Measurements from ENCODE around the gene NEUROD4.
A peak's percentile ranks its signal among the peaks of the same experiment; 100 is the strongest.
"Not testable (repeated sequence)": the region's sequence is repeated elsewhere in the genome, so short reads cannot be mapped to it uniquely, and the experiment has no call there.

Gene NEUROD4, protein sequence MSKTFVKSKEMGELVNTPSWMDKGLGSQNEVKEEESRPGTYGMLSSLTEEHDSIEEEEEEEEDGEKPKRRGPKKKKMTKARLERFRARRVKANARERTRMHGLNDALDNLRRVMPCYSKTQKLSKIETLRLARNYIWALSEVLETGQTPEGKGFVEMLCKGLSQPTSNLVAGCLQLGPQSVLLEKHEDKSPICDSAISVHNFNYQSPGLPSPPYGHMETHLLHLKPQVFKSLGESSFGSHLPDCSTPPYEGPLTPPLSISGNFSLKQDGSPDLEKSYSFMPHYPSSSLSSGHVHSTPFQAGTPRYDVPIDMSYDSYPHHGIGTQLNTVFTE

DNA sequence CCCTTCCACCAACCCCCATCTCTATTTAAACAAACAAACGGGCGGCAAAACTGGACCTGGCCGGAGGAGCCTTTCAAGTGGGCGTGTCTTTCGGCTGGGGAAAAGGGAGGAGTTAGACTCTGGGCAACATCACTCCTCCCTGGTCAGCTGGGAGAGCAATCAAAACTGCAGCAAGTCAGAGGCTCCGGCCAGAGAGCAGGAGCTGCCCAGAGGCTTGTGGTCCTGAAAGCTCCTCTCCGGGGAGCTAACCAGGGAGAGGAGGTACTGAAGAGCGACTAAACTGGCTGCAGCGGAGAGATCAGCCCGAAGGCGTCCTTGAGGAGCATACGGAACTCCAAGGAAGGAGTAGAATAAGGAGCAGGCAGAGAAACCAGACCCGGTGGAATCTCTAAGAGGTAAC is at the start of gene NEUROD4:
NEUROD4 (plus strand) TSS at position 191 of the 400 bp plus-strand sequence. CDS start 6,466 bp downstream, outside the sequence.
- DNase-seq: peak; percentile 76

DNA sequence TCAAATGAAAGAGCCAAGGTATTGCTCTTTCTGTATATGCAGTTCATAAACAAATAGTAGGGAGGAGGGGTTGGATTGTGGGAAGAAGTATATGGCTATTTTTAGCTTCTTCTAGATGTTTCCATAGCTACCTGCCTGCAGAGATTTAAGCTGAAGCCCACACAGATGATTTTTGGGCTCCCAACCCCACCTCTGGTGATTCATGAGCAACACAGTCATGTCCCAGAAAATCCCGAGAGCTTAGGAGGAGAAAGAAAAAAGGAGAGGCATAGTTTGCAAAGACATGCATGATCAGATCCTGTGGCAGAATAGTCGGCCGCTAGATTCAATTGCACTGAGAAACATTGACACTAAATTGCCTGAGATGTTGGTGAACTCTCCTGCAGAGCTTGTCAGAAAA is 49.0 kb upstream of the NEUROD4 start:
- DNase-seq: no peak

DNA sequence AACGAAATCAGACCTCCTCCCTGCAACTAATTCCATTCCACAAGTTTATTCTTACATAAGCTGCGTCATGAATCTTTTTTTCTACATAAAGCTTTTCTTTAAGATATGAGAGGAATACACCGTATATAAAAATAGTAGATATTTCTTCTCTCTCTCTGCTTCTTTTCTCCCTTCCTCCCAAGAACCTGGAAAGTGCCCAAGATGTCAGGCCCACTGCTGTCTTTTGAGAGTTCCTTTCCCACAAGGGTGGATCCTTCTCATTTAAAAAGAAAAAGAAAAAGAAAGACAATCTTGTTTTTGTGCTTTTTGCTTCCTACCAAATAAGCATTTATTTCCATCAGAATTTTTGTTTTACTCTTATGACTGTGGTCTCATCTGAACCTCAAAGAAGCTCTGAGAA is 46.2 kb upstream of the NEUROD4 start:
- no peak for DNase-seq

DNA sequence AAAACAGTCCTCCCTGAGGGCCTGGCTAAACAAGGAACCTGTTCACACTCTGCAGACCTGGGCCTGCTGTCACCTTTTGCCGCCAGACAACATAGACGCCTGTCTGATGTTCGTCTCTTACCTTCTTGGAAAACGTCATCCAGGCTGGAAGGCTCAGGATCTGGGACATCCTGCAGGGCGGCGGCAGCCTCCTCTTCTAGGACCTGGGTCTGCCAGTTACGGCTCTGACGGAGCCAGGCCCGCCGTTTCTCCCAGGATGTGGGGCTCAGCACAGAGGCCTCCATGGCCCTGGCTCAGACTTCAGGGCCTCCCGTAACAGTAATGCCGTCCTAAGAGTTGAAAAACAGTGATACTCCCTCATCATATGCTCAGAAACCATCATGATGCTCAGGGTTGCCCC is 45.5 kb upstream of the NEUROD4 start:
- DNase-seq: no peak

DNA sequence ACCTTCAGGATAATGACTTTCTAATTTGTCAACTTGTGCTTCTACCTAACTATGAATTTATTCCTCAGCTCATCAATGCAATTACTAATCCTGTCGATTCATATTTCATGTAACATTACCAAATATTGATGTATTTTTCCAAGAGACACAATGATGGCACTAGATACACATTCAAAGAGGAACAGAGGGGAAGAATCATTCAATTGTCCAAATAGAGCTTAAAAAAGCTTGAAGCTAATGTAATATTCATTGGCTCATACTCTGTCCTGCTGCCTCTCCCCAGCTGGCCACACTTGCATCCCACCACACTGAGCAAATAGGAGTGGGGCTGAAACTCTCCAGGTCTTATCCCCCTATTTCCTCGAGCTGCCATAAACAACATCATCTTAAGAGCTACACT is 44.5 kb upstream of the NEUROD4 start:
- no peak for DNase-seq

DNA sequence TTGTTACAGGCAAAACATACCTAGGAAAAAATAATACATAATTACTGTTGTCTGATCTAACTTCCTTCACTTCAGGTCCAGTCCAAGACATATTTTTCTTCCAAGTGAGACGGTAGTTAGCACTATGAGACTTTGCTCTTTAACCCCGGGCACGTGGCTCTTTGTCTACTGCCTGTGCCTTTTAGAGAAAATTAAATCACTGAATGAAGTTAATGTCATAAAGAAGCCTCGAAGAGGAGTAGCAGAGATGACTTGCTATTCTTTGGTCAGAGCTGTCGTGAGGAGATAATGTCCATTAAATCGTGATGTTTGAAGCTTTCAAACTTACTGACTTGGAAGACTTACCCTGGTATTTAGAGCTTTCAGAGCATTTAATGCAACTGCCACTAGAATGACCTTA is 43.9 kb upstream of the NEUROD4 start:
- no peak for DNase-seq

DNA sequence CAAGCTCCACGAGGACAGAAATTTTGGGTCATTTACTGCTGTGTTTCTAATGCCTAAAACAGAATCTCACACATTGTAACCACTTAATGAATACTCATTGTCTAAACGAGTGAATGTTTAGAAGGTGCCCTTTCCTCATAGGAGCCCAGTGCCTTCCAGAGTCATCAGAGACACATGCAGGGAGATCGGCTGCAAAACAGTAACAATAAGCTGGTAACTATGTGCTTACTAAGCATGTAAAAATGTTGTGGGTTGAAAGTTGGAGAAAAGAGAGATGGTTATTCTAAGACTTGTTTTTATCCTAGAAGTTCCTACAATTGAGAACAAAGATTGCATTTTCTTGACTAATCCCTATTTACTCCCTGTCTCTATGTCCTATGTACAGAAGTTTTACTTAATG is 42.6 kb upstream of the NEUROD4 start:
- DNase-seq: no peak

DNA sequence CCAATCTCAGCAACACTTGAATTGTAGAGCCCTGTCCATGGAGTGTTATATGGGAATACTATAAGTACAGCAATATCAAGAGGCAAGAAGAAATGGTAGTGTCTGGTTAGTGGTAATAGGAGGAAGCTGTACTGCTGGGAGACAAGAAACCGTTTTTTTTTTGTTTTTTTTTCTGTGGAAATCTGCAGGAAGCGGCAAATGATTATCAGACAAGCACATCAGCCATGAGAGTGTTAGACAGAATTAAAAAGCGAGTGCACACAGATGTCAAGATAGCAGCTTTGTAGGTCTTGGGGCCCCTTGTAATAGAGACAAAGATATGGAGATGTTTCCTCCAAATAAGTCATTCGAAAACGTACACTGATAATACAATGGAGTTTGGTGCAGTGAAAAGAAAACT is 41.9 kb upstream of the NEUROD4 start:
- no peak for DNase-seq

DNA sequence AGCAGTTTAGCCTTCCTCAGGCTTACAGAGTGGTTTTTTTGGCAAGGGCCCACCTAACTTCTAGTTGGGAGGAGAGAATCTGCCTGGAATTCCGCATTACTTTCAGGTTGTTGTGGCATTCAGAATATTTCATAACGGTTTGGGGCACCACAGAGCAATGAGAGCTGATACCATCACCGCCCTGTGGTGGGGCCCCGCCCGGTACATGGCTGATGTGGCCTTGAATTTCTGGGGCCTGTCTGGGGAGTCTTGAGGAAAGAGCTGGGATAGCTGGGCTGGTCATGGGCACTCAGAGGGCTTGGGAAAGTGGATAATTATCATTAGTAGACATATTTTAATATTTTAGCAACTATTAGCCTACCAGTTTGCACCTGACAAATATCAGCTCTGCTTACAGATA is 39.4 kb upstream of the NEUROD4 start:
- no peak for DNase-seq

DNA sequence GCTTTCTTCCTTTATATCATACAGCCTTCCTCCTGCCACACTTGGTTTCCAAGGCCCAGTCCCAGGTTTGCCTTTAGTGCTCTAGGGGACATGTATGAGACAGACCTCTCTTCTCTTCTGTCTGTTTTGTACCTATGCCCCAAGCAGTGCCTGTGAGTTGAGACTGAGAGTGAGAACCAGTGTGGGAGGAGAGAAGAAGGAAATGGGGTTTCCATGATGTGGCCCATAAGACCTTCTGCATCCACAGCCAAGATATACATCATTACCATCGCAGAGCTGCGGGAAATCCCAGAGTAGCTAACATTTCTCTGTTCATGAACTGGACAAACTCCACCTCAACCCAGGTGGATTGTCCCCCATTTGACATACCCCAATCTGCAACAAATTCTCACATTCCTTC is 38.0 kb upstream of the NEUROD4 start:
- DNase-seq: no peak

DNA sequence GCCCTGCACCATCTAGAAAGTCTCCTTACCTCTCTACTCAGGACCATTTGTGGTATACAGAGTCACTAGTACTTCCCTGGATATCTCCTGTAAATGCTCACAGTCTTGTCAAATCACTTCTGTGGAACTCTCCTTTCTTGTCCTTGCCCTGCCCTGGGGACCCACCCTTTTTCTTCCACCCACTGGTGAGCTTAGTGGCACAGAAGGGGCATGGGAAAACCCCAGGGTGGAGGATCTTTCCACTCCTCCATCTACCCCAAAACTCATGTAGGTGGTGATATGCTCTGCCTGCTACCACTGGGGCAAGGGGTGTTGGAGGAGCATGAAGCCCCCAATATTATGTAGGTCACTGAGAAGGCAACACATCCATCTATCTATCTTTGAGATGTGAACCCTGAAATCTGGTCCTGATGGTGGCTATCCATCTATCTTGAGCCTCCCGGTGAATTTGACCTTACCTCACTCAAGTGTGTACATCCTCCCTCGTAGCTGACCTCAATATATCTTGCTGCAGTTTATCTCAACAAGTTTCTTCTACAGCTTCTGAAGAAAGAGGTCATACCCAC is 36.2 kb upstream of the NEUROD4 start:
- DNase-seq: no peak

DNA sequence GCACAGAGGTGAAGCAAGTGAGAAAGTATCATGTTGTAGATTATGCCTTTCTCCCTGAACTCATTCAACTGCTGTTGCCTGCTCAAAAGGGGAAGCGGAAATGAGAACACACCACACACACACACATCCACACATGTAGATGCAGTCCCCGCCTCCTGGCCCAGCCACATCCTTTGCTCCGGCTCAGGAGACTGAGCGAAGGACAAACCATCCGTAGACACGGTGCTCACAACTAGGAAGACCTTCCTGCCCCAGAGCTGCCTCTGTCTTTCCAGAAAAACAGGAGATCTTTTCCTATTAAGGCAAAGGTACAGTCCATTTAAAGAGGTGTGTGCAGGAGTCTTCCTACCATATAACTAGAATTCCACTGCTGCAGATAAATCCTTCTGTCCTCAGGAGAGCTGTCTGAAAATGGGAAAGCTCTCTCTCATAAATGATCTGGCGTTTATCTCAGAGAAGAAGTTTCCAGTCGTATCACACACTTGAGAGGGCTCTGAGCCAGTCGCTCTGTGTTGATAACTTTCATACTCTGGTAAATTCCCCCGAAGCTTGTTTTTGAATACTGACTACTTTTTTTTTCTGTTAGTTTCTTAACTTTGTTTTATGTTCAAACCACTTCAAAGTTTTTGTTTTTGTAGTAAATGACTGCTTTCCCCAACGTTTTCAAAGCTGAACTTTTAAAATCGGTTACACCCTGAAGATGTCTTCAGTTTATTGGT is 35.0 kb upstream of the NEUROD4 start, which contains the start of gene TESPA1:
TESPA1 (minus strand) TSS at position 105 of the 719 bp plus-strand sequence. CDS start 10,200 bp downstream, outside the sequence.
- DNase-seq: no peak

DNA sequence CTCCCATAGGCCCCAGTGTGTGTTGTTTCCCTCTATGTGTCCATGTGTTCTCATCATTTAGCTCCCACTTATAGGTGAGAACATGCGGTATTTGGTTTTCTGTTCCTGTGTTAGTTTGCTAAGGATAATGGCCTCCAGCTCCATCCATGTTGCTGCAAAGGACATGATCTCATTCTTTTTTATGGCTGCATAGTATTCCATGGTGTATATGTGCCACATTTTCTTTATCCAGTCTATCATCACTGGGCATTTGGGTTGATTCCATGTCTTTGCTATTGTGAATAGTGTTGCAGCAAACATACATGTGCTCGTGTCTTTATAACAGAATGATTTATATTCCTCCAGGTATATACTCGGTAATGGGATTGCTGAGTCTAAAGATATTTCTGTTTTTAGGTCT is 33.0 kb upstream of the NEUROD4 start:
- not testable (repeated sequence) for DNase-seq

DNA sequence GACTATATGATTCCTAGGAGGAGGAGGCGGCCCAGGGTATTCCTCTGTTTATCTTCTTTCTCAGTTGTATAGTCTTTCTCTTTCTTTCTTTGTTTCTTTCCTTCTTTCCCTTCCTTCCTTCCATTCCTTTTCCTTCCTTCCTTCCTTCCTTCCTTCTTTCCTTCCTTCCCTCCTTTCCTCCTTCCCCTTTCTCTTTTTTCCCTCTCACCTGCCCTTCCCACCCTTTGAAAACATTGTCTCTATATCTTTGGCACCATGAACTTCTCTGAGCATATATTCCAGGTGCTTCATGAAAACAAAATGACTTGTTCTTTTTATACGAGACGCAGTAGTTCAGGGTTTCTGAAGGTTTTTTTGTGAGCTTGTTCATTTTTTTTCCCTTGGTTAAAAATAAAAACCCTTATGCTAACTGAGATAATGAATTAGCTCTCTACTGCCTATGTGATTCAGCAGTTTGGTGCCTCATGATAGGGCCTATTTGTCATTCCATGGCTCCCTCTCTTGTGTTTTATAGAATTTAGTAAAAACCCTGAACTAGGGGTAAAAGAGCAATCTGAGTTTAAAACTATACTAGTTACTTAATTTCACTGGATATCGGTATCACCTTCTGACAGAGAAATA is 32.1 kb upstream of the NEUROD4 start:
- no peak for DNase-seq

DNA sequence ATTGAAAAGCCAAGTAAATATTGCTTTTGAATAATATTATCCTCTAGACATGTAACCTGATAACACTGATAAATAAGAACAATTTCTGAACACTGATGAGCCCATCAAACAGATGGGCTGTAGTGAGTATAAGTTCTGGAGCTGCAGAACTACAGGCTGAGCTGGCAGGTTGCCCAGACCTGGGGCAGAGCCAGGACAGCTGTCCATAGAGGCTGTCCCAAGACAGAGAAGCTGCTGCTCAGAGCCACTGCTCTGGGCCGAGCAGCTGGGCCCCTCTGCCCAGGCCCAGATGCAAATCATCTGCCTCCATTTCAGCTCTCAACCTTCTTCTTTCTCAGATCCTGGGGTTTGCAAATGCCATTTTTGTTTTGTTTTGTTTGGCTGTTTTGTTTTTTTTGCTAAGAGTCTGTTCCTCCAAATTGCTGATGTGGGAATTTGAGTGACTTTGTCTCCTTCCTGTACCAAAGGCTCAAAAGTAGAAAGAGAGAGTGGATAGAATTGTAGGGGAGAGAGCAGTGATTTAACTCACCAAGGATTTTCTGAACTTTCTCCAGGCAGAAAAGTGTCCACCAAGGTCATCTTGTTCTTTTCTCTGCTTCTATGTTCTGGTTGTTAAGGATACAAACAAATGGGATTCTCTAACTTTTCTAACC is 31.2 kb upstream of the NEUROD4 start:
- peak; percentile 85 for DNase-seq

DNA sequence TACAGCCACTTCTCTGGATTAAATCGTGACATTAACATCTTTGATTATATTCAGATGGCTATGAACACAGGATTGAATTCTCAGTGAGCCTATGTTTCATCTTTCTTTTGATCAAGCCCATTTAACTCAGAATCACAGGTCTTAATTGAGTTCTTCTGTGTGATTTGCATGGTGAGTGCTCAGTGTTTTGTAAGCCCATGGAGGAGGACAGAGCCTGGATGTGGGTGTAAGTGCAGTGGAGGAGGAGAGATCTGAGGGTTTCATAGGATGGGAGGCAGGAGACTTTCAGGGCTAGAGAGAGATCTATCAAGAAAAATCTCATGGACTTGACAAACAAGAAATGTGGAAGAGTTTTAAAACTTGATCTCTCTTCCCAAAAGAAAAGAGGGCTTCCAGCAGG is 29.9 kb upstream of the NEUROD4 start:
- no peak for DNase-seq

DNA sequence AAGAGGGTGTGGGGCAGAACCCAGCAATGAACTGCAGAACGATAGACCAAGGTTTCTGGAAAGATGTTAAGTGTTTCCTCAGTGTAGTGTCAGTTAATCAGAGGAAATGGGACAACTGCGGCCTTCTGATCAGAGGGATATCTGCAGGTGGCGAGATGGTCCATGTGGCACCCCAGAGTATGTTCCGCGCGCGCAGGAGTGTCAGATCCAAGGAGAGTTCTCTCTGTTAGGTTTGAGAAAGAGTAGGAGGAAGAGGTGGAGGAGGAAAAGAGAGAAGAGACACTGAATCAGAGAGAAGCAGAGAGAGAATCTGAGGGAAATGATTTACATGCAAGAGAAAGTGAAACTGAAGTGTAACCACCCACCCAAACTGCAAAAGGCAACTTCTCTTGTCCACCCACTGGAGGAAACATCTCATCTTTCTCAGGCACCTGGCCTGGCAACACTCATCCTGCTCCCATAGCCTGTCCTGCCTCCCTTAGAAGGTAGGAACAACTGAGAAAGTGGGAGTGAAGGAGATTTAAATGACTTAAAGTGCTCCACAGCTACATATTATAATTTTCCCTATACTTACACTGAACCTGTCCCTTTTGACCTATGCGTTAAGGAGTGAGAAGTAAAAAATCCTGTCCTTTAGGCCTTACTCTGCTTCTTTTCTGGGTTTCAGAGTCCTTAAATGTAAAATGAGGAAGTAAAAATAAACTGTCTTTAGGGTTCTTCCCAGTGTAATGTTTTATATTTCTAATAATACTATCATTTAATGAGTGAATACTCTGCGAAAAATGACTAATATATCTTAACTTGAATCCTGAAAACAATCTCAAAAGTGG is 28.4 kb upstream of the NEUROD4 start:
- DNase-seq: no peak

DNA sequence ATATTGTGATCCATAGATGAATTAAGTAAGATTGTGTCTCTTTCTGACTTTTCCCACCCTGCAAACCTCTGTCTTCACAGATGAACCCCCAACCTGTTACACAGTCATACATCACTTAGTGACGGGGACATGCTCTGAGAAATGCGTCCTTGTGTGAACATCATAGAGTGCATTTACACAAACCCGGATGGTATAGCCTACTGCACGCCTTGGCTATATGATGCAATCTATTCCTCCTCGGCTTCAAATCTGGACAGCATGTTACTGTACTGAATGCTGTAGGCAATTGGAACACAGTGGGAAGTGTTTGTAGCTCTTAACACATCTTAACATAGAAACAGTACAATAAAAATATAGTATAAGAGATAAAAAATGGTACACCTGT is 27.8 kb upstream of the NEUROD4 start:
- no peak for DNase-seq

DNA sequence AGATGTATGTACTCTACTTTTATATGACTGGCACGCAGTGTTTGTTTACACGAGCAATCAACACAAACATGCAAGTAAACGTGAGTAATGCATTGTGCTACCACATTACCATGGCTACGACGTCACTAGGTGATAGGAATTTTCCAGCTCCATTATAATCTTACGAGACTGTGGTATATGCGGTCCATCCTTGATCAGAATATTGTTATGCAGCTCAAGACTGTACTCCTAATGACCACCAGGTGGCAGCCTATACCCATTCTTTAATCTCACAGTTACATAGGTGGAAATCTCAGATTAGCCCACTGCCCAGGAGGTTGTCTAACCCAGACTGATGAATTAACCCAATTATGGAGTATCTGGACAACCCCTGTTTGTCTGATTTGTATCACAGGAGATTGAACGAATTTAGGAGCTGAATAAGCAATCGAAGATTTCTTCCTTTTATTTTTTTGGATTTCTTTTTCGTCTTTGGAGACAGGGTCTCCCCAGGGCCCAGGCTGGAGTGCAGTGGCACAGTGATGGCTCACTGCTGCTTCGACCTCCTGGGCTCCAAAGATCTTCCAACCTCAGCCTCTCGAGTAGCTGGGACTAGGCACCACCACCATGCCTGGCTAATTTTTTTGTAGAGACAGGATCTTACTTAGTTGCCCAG is 26.5 kb upstream of the NEUROD4 start:
- DNase-seq: no peak

DNA sequence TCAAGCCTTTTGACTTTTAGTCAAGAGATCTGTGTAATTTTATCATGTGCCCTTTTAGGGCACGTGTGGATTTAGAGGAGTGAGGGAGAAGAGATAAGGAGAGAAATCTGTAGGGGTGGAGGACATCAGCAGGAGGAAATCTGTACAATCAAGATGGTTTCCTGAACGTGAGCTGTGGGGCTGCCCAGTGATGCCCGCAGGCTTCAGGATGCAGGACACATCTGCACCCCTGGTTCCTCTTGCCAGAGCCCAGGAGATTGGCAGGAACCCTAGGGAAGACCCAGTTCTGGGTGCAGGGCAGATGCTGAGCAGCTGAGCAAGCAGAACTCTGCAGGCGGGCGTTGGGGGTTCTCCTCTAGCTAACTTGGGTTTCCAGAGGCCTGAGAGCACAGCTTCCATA is 23.6 kb upstream of the NEUROD4 start:
- DNase-seq: no peak

DNA sequence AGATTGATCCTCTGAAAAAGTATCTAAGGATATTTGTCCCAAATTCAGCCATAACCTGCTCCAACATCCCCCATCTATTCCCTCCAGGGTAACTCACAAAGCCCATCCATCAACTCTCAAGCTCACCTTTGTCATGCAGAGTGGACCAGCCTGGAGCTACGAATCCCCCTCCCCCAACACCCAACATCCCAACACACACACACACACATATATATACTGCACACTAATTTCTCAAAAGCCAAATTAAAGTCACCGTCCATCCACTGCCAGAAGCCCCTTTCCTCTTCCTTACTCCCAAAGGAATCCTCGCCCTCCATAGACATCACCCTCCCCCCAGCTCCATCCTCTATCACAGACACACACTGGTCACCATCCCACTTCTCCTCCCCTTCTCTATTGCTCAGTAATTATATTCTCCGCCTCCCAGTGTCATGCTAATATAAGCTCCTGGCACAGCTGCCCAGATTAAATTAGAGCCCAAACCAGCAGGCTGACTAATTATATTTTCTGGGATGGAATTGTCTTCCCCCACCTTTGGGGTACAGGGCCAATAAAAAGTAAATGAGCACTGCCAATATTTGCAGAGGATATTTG is 21.7 kb upstream of the NEUROD4 start:
- no peak for DNase-seq

All from left hindlimb (tissue), 1 donor.